HFFc6 (cell line): ENCODE measurements around the gene NUDT16L1. TPM values are rescaled to one million over a fixed set of nuclear protein-coding genes. Genes with fewer than 3 reads are reported as not detected.
A peak's percentile ranks its signal among the peaks of the same experiment; 100 is the strongest.
"Not testable (repeated sequence)": the region's sequence is repeated elsewhere in the genome, so short reads cannot be mapped to it uniquely, and the experiment has no call there.

Experiments
- DNase-seq: peaks from one replicate; pipeline ENCODE4 v3.0.0-alpha.2; 2018
- H3K27ac Mint-ChIP-seq: 2 replicates; pipeline ENCODE4 v1.8.0; 2020; ENCODE audit warnings: mild to moderate bottlenecking, mixed read lengths
- H3K27me3 Mint-ChIP-seq: 2 replicates; pipeline ENCODE4 v1.8.0; 2021; ENCODE audit warnings: mild to moderate bottlenecking, moderate library complexity, mixed read lengths; ENCODE audit not compliant: insufficient read depth
- H3K36me3 Mint-ChIP-seq: 2 replicates; pipeline ENCODE4 v1.8.0; 2021; ENCODE audit warnings: low read depth, mixed read lengths
- H3K4me1 Mint-ChIP-seq: 2 replicates; pipeline ENCODE4 v1.8.0; 2020; ENCODE audit warnings: low read depth, mixed read lengths
- H3K4me3 Mint-ChIP-seq: 2 replicates; pipeline ENCODE4 v1.8.0; 2020; ENCODE audit warnings: mild to moderate bottlenecking, moderate library complexity, mixed read lengths
- H3K9me3 Mint-ChIP-seq: 2 replicates; pipeline ENCODE4 v1.8.0; 2020; ENCODE audit warnings: mild to moderate bottlenecking, mixed read lengths
- CTCF ChIP-seq: fragments of 200-600 bp; sonication (generic); IDR thresholded peaks from 2 replicates; pipeline ENCODE4 v1.5.0; 2021; ENCODE audit warnings: antibody characterized with exemption, mild to moderate bottlenecking
- total RNA-seq, 6 experiments: library from RNA; stranded (reverse); fragmentation: NEBNext Ultra II Directional; extraction: Animal tissue kit (Norgen Biotek cat#: 25700); gene quantifications; 2 replicates in 1 of 6; 3 replicates in 5 of 6; pipeline ENCODE4 v1.2.3, GENCODE V29; 2021

The NUDT16L1 gene
- total RNA-seq, 6 experiments from 2014 or later = 33.2 to 41.8 (median 34.3) TPM

- DNase-seq = peak; percentile 39
- H3K4me3 Mint-ChIP-seq, H3K4me1 Mint-ChIP-seq, H3K9me3 Mint-ChIP-seq, H3K27me3 Mint-ChIP-seq, H3K27ac Mint-ChIP-seq: not testable (repeated sequence)
- peaks cover 23% of the 10 kb centered on the region for H3K36me3 Mint-ChIP-seq
- TF ChIP-seq CTCF = peak; percentile 94
Measured at GRCh38 chr16:4650443-4651074, 42.8 kb upstream of the NUDT16L1 start.

- Mint-ChIP-seq H3K4me1 (no peaks in the 10 kb centered on the region), H3K27me3 (peaks cover 3% of the 10 kb centered on the region; the same call in 1 of the 2 replicates), H3K36me3 (peaks cover 23% of the 10 kb centered on the region), H3K27ac (no peak overlapping the region), H3K4me3 (no peak overlapping the region), H3K9me3 (peaks cover 5% of the 10 kb centered on the region; the same call in 1 of the 2 replicates)
- TF ChIP-seq CTCF = no peak
- DNase-seq = no peak
Measured at GRCh38 chr16:4651827-4652226, 41.5 kb upstream of the NUDT16L1 start.

GRCh38 chr16:4652561-4652960 is 40.8 kb upstream of the NUDT16L1 start:
- no peak for TF ChIP-seq CTCF
- Mint-ChIP-seq H3K4me1 (no peaks in the 10 kb centered on the region), H3K27ac (no peak overlapping the region), H3K27me3 (peaks cover 3% of the 10 kb centered on the region; the same call in 1 of the 2 replicates), H3K36me3 (peaks cover 20% of the 10 kb centered on the region), H3K4me3 (no peak overlapping the region), H3K9me3 (peaks cover 5% of the 10 kb centered on the region; the same call in 1 of the 2 replicates)
- no peak for DNase-seq

- no peak for DNase-seq
- no peak overlapping the region for H3K27ac Mint-ChIP-seq
- no peak for TF ChIP-seq CTCF
- peaks cover 3% of the 10 kb centered on the region for H3K27me3 Mint-ChIP-seq
- no peaks in the 10 kb centered on the region for H3K4me1 Mint-ChIP-seq
- peaks cover 3% of the 10 kb centered on the region; the same call in 1 of the 2 replicates for H3K9me3 Mint-ChIP-seq
- peaks cover 11% of the 10 kb centered on the region for H3K36me3 Mint-ChIP-seq
- no peak overlapping the region for H3K4me3 Mint-ChIP-seq
Measured at GRCh38 chr16:4654011-4654963, 39.1 kb upstream of the NUDT16L1 start.

GRCh38 chr16:4654964-4655590 is 38.3 kb upstream of the NUDT16L1 start:
- Mint-ChIP-seq H3K27ac (no peak overlapping the region), H3K4me1 (no peaks in the 10 kb centered on the region), H3K9me3 (no peaks in the 10 kb centered on the region), H3K4me3 (no peak overlapping the region), H3K36me3 (peaks cover 7% of the 10 kb centered on the region), H3K27me3 (peaks cover 3% of the 10 kb centered on the region)
- no peak for DNase-seq
- TF ChIP-seq CTCF = no peak
